Measurements from ENCODE around the gene ARL3.
"Not testable (repeated sequence)": the region's sequence is repeated elsewhere in the genome, so short reads cannot be mapped to it uniquely, and the experiment has no call there.

Gene ARL3

DNA sequence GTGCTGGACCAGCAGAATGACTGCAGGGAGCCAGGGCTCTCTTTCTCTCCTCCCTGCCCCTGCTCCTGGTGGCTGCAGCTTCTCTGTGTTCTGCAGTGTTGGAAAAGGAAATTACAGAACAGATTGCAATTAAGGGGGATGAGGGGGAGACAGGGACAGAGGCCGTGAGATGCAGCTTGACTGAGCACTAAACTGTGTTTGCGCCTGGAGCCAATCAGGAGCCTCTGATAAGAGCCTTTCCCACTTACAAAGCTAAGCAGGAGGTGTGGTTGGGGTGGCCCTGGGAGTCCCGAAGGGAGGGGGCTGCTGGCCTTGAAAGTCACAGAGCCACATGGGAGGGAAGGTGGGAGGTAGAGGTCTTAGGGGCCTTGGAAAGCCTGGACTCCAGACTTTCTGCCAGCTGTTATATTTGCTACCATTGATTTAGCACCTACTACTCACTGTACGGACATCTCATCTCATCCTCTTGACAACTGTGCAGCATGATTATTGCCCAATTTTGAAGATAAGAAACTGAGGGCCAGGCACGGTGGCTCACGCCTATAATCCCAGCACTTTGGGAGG lies 43.2 kb downstream of the ARL3 start:
- DNase-seq (ENCODE audit: low read depth), result no peak

DNA sequence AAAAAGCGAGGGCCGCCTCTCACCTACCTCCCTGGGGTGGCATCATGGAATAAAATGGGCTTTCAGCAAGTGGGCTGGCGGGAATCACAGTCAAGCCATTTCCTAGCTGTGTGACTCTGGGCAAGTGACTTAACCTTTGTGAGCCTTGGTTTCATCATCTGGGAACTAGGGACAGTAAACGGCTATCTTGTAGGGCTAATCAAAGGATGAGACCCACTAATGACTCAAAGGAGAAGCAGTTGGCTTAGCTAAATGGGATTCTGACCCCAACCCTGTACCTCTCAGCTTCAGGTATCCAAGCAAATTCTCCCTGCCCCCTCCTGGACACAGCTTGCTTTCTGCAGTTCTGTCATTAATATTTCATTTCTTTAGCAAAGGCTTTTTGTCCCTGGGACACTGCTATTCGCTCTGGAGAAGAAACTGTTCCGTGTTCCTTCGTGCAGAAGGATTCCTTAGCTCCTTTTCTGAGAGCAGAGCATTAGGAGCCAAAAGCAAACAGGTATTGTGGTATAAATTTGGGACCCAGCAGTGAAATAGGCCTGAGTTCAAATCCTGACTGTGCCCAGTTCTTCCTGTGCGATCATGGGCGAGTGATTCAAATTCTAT lies 44.0 kb downstream of the ARL3 start:
- no peak for DNase-seq (ENCODE audit: low read depth)

DNA sequence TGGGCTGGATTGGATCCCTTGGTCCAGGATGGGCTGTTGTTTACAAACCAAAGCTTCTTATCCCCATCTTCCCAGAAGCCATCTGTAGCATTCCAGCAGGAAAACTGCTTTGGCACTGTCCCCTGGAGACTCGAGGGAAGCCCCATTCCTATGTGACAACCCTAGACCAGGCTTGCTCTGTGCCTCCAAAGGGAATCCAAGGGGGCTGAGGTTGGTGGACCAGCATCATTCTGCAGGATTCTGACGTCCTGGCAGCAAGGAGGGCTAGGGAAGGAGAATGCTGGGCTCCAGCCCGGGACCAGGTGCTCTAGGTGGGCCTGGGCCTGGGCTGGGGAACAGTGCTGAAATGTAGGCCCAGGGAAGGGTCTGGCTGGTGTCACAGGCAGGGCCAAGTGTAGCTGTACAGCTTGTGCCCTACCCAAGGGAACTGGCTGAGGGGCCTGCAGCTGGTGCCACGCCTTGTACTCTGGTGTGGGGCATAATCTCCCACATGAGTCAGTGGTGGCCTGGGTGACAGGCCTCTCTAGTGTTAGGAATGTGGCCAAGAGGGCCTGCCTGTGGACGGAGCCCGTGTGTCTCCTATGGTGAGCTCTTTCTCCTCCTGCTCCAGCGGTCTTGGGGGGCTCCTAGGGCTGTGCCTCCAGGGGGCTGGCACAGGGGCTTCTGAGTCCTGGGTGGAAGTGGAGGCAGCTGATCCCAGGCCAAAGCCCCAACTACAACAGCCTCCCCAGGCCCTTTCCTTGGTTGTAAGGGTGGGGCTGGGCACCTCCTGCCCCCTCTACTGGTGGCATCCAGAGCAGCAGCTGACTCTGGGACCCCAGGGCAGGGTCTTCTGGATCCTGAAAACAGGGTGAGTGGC lies 44.8 kb downstream of the ARL3 start:
- DNase-seq (ENCODE audit: low read depth), result no peak

DNA sequence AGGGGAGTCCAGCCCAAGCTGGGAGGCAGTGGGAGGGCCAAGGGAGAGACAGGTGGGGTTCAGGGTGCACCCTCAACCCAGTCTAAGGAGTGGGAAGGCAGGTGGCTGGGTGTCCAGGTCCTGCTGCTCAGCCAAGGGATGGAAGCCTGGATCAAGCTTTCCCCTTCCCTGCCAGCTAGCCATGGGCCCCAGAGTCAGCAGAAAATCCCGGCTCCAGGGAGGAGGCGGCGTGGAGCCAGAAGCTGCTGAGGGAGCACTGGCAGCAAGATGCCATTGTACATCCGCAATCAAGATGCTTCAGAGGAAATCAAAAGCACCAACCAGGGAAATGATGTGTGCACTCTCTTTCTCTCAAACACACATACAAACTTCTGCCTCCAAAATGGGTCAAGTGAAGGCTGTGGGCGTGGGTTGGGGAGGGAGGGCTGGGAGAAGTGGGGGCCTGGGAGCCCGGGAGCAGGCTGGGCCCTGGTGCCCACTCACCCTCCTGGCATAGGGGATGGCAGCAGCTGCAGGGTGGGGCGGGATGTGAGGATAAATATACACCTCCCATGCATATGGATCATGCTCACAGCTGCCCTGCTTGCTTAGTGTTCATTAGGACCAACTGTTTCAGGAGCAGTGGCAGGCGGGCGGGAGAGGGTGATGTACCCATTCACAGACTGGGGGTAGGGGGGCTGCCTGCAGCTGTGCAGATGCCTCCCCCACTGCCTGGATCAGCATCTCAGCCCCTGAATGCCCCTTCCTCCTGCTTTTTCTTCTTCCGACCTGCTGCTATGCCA lies 45.7 kb downstream of the ARL3 start:
- no peak for DNase-seq (ENCODE audit: low read depth)

DNA sequence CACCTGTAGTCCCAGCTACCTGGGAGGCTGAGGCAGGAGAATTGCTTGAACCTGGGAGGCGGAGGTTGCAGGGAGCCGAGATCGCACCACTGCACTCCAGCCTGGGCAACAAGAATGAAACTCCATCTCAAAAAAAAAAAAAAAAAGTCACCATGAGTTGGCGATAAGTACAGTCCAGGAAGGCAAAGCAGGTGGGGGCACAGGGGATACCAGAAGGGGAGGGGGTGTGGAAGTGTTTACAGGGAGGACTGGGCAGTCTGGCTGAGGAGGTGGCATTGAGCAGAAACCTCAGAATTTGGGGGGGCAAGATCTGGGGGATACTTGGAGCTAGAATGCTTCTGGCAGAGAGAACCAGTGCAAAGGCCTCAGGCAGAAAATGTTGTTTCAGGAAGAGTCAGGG lies 46.8 kb downstream of the ARL3 start:
- not testable (repeated sequence) for DNase-seq (ENCODE audit: low read depth)

DNA sequence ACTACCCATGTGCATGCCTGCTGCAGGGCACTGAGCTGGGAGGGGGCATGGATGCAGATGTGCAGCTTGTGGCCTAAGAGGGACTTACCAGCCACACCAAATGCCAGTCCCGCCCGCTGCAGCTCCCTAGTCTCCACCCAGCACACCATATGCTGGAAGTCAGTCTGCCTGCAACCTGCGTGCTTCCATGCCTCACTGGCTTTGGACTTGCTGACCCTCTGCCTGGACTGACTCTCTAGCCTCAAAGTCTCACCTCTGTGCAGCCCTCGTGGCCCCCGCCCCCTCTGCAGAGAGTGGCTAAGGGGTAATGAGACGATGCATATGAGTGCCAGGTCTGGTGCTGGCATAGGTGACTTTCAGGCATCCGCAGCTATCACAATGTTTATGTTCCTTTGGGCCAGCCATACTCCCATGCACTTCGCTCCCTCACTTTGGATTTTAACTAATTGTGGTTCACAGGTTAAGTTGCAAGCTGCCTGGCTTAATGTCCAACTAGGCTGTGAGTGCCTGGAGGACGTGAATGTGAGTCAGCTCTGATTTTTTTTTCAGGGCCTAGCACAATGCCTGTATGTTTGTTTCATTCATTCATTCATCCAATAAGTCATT lies 48.2 kb downstream of the ARL3 start:
- DNase-seq (ENCODE audit: low read depth), result no peak

DNA sequence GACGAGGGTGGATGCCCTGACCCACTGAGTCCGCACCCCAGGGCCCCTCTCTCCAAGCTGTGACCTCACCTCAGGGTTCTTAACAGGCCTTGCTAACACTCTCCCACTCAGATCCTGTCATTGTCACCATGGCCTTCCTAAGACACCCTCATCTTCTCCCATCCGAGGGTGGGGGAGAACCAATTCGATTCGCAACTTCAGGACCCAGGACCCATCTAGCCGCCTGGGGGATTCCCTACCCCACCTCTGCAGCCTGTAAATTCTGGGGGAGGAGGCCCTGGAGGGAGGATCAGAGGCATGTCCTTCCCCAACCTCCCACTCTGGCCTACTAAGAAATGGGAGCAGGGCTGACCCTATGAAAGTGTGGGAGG lies 52.6 kb downstream of the ARL3 start:
- DNase-seq (ENCODE audit: low read depth), result no peak

DNA sequence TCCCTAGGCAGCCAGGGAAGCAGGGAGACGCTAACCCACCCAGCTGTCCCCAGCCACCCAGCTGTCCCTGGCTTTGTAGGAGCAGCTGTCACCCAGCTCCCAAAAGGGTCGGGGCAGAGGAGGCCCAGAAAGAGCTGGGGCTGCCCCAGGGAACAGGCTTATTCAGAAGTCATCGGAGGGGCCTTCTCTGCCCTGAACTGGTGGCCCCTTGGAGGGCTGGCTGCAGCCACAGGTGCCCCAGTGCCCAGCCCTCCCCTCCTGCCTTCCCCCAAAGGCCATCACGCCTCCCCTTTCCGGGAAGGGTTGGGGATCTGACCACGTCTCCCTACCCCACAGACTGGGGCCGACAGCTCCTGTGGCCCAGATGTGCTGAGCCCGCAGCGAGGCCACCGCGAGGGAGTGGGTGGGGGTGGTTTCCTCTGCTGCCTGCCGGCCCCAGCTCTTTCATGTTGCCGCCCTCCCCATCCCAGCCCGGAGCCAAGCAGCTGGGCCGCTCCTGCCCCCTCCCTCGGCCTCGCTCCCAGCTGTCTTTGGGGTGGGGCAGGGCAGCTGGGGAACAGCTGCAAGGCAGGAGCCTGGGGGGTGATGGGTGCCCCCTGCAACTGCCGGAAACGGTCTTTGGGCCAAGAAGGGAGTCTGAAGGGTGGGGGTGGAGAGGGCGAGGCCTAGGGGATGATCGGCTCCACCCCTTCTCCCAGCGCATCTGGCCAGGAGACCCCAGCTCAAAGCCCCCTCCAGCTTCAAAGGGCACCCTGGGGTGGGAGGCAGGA lies 53.1 kb downstream of the ARL3 start:
- DNase-seq (ENCODE audit: low read depth), result peak; percentile 63

DNA sequence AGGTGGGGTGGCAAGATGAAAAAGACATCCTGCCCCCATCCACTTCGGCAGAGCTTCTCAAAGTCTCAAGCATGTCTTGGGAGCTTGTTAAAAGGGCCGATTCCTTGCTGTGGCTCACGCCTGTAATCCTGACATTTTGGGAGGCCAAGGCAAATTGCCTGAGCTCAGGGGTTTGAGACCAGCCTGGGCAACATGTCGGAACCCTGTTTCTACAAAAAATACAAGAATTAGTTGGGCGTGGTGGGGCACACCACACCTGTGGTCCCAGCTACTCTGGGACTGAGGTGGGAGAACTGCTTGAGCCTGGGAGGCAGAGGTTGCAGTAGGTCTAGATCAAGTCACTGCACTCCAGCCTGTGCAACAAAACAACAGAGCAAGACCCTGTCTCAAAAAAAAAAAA lies 55.4 kb downstream of the ARL3 start:
- DNase-seq (ENCODE audit: low read depth), result no peak

DNA sequence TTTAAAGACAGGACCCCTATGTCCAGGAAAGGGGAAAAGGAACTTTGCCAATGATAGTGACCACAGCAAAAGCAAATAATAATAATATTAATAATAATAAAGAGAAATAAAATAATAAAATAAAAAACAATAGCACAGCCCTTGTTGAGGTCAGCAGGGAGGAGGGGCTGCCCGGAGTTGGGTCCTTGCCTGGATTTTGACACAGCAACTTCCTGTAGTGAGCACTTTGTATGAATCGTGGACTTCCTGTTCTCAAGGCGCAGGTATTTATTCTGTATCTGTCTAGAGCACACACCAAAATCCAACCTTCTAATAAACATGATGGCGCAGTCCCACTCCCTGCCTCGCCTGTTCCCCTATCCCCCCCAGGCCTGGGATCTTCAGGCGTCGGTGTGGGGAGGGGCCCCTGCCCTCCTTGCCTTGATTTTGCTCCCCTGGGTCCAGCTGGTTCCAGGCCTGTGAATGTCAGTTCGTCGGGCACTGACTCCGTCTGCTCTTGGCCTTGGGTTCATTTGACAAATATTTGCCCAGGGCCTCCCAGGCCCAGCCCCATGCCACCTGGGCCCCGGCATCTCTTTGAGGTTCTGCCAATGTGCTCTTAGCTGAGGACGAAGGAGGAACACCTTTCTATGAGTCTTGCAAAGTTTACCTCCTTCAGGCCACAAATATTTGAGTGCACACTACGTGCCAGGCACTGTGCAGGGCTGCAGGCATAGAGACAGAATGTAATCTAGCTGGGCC lies 56.0 kb downstream of the ARL3 start:
- no peak for DNase-seq (ENCODE audit: low read depth)

DNA sequence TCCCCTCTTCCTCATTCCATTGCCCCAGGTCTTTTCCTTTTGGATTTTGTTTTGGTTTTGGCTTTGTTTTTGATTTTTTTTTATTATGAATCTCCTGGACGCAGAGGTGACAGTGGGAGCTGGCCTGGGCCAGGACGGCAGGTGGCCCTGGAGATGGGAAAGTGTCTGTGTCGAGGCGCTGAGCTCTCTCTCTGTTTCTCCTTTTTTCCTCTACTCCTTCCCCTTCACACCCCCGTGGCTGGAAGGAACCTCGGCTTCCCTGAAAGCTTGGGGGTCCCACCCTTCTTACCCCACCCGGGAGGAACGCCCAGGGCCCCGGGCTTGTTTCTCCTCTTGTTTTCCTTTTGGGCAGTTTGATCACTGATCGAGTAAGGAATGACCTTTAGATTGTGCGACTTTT lies 56.7 kb downstream of the ARL3 start:
- no peak for DNase-seq (ENCODE audit: low read depth)

DNA sequence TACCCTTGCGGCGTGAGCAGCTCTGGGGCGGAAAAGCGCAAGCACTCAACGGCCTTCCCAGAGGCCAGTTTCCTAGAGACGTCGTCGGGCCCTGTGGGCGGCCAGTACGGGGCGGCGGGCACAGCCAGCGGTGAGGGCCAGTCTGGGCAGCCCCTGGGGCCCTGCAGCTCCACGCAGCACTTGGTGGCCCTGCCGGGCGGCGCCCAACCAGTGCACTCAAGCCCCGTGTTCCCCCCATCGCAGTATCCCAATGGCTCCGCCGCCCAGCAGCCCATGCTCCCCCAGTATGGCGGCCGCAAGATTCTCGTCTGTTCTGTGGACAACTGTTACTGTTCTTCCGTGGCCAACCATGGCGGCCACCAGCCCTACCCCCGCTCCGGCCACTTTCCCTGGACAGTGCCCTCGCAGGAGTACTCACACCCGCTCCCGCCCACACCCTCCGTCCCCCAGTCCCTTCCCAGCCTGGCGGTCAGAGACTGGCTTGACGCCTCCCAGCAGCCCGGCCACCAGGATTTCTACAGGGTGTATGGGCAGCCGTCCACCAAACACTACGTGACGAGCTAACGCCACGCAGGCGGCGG lies 57.3 kb downstream of the ARL3 start:
- no peak for DNase-seq (ENCODE audit: low read depth)

DNA sequence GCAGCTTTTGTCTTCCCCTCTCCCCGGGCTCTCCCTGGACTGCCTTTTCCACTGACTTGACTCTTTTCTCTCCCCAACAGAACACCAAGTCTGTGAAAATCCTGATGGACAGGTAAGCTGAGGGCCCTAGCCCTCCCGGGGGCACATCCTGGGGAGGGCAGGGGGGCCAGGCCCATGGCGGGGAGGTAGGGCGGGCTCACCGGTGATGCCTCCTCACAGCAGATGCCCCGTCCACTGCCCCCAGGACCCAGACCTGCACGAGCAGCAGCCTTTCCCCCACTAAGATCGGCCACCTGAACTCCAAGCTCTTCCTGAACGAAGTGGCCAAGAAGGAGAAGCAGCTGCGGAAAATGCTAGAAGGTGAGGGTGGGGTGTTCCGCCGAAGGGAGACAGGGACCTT lies 58.2 kb downstream of the ARL3 start:
- no peak for DNase-seq (ENCODE audit: low read depth)

DNA sequence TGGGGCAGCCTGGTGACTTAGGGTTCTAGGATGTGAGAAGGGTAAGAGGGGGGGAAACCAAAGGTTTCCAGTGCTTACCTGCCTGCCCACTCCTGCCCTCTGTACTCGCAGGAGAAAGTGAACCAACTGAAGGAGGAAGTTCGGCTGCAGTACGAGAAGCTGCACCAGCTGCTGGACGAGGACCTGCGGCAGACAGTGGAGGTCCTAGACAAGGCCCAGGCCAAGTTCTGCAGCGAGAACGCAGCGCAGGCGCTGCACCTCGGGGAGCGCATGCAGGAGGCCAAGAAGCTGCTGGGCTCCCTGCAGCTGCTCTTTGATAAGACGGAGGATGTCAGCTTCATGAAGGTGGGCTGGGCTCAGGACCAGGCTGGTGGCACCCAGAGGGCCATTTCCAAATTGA lies 59.2 kb downstream of the ARL3 start:
- DNase-seq (ENCODE audit: low read depth), result no peak

DNA sequence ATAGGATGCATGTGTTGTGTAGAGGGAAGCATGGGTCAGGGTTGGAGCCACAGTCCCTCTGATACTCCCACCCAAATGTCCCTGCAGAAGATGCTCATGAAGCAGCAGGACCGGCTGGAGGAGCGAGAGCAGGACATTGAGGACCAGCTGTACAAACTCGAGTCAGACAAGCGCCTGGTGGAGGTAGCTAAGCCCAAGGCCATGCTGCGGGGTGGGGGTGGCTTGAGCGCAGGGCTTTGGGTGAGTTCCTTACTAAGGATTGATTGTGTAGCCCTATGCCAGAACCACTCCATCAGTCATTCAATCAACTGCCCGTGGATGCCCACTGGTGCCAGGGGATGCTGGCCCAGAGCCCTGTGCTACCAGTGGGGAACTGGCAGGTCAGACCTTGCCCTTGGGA lies 59.6 kb downstream of the ARL3 start:
- DNase-seq (ENCODE audit: low read depth), result no peak

DNA sequence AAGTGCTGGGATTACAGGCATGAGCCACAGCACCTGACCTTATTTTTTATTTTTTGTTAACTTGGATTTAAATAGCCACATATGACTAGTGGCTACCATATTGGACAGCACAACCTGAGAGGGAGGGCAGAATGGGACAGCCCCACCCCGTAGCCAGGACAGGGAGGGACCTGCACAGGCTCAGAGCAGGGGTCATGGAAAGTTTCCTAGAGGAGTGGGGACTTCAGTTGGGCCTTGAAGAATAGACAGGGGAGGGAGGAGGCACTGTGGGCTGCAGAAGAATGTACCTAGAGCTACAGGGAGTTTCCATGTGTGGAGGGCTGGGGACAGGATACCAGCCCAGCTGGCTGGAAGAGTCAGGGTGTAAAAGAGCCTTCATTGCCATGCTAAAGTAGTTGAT lies 61.1 kb downstream of the ARL3 start:
- no peak for DNase-seq (ENCODE audit: low read depth)

DNA sequence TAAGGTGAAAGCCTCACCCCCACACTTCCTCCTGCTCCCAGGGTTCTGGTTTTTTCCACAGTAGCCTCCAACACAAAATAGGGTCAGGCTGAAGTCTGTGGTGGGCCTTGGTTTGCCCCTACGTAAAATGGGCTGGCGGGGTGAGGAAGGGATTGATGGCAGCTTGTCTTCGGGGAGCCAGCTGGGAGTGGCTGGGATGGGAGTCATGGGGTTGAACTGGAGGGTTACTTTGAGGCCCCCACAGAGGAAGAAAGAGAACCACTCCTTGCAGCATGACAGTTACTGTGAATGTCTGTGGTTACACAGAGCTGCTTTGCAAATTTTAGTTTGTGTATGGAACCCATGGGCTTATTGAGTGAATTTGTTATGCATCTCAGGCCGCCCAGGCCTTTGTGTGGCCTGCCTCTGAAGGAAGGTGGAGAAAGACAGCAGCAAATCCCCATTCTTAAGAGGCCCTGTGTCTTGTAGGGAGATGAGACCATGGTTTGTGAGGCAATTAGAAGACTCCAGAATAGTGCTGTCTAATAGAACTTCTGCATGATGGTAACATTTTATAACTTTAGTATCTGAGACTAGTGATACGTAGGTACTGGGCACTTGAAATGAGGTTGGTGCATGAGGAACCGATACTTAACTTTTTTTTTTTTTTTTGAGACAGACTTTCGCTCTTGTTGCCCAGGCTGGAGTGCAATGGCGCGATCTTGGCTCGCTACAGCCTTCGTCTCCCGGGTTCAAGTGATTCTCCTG lies 61.9 kb downstream of the ARL3 start:
- DNase-seq (ENCODE audit: low read depth), result no peak

DNA sequence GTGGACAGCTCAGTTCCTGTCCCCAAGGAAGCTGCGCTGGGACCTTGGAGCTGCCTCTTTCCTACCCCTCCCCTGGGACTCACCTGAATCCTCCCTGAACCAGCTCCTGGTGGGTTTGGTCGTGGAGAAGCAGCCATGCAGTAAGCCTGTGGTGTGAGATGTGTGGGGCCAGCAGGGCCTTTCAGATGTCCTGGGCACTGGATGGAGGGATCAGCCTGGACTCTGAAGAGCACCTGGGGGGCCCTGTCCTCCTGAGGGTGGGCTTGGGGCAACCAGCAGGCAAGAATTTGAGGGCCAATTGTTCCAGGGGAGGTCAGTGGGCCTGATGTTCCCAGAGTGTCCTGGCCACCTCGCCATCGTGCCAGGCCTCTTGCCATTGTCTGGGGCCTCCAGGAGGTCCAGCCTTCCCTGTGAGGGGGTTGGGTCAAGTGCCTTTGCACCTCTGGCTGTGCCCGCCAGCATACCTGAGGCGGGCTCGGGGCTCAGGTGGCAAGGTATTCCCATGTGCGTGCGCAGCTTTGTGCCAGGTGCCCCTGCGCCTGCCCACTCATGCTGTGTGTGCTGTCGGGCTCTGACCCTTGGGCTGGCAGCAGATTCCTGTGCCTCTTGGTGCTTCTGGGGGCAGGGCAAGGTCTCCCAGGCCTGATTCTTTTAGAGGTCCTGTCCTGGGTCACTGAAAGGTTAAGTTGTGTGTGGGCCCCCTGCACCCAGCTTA lies 62.6 kb downstream of the ARL3 start:
- DNase-seq (ENCODE audit: low read depth), result no peak

All from fibroblast of the conjunctiva (primary cell).